GM12872 (cell line): ENCODE results near the gene SEC24D.

Source experiments
- TF ChIP-seq, protein P1 (sequence below): IDR thresholded peaks from 3 replicates; pipeline ENCODE4 v1.5.1; 2011; ENCODE audit warnings: low read depth, mild to moderate bottlenecking, low read length, moderate library complexity; ENCODE audit not compliant: insufficient read depth

The SEC24D gene

GRCh38 chr4:118835571-118836300 lies at the start of gene SEC24D:
SEC24D (minus strand) TSS chr4:118836126; CDS start chr4:118833696, 2,430 bp downstream.
- TF ChIP-seq, protein P1, sequence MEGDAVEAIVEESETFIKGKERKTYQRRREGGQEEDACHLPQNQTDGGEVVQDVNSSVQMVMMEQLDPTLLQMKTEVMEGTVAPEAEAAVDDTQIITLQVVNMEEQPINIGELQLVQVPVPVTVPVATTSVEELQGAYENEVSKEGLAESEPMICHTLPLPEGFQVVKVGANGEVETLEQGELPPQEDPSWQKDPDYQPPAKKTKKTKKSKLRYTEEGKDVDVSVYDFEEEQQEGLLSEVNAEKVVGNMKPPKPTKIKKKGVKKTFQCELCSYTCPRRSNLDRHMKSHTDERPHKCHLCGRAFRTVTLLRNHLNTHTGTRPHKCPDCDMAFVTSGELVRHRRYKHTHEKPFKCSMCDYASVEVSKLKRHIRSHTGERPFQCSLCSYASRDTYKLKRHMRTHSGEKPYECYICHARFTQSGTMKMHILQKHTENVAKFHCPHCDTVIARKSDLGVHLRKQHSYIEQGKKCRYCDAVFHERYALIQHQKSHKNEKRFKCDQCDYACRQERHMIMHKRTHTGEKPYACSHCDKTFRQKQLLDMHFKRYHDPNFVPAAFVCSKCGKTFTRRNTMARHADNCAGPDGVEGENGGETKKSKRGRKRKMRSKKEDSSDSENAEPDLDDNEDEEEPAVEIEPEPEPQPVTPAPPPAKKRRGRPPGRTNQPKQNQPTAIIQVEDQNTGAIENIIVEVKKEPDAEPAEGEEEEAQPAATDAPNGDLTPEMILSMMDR, result no peak

- TF ChIP-seq, protein P1, result no peak
Observed at GRCh38 chr4:118884716-118885115, 48.8 kb upstream of the SEC24D start.

DNA sequence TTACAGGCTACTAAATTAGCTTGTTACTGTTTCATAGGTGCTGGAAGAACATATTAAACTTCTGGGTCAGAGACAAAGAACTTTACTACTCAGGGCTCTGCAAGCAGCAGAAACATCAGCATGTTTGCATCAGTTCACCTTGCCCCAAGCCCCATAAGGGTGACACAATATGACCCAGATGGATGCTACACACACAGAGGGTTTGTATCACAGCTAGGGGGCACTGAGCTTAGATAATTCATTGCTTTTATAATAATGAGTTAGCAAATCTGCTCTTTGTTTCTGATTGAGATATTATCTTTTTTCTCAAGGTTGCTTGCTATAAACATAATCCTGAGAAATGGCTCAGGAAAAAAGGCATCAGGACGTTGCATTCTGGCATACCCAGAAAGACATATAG lies 47.9 kb upstream of the SEC24D start:
- TF ChIP-seq, protein P1, result peak; percentile 33; the same call in 2 of the 3 replicates

DNA sequence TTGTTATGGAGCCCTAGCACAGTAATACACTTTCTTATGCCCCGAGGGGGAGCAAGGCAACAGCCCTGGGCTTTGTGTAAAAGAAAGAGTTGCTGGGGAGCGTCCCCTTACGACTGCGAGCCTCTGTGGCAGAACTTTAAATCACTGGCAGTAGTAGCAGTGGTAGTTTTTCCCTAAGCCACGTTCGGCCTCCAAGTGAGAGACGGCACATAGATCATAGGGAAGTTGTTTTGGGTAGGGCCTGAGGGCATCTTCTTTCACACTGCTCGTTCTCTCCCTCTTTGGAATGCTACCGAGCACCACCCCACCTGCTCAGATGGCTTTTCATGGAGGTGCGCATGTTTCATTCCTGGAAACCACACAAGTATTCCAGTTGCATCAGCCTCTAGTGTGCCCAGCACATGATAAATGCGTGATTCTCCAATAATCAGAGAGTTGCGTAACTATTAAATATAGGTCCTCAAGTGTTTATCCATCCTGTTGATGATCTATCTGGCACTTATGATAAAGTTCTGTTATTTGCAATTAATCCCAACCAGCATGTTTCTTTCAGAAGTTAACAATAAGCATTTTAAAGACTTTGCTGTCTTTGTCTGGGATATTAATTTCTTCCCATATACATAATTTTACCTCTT lies 45.7 kb upstream of the SEC24D start:
- TF ChIP-seq, protein P1, result no peak

GRCh38 chr4:118879409-118879808 lies 43.5 kb upstream of the SEC24D start:
- TF ChIP-seq, protein P1, result no peak

GRCh38 chr4:118877797-118878196 lies 41.9 kb upstream of the SEC24D start:
- TF ChIP-seq, protein P1, result no peak

GRCh38 chr4:118872181-118872580 lies 36.3 kb upstream of the SEC24D start:
- TF ChIP-seq, protein P1, result no peak
